K562 (cell line): ENCODE data around the gene VMP1. TPM values are rescaled to one million over a fixed set of nuclear protein-coding genes. Genes with fewer than 3 reads are reported as not detected.

ENCODE experiments used
- ATAC-seq: fragments of 200-7000 bp; cut with Tn5 transposase; 3 replicates; pipeline ENCODE4 v1.9.1; 2020; ENCODE audit warnings: moderate library complexity
- BruUV-seq: library from RNA; stranded (reverse); fragments of 400-500 nt; replicated peaks from 2 replicates; lab custom pipeline; 2021; lab: Mats Ljungman, UMichigan
- CTCF ChIA-PET: fragments of 300-600 bp; formaldehyde crosslinking; extraction: SDS; loops from one replicate; lab custom pipeline; 2021; ENCODE audit warnings: low intra/inter-chr PET ratio; lab: Yijun Ruan, JAX
- POLR2A ChIA-PET: fragments of 300-600, 350-650 bp; sonication (Branson Sonifier 250); formaldehyde crosslinking; extraction: SDS; loops from one replicate; lab custom pipeline; 2021; ENCODE audit warnings: antibody characterized with exemption, inconsistent platforms; lab: Yijun Ruan, JAX
- DNase-seq, 4 experiments: peaks; one replicate each; pipeline versions ENCODE4 v3.0.0 to v3.0.0-alpha.2; 2011 to 2018; ENCODE audit warnings: low spot score in 3 of 4, mixed read lengths in 3 of 4; ENCODE audit errors: extremely low read depth in 1 of 4
- FAIRE-seq: peaks from 2 replicates; lab custom pipeline; 2011; peaks lifted over from hg19 to GRCh38; lab: Jason Lieb, UNC
- H2AFZ ChIP-seq: 2 replicates; pipeline ENCODE4 v1.6.0; 2011; ENCODE audit warnings: low read depth, low read length, control low read depth, inconsistent platforms
- H3K27ac ChIP-seq: fragments of 200-600 bp; 3 replicates; pipeline ENCODE4 v1.8.0; 2011; ENCODE audit warnings: low read depth, mild to moderate bottlenecking, control low read depth, inconsistent platforms, low read length, moderate library complexity, mixed read lengths; ENCODE audit errors: extremely low read depth
- H3K27me3 ChIP-seq, 2 experiments: fragments of 300-600 bp in 1 of 2; 2 replicates in 1 of 2; 3 replicates in 1 of 2; pipeline versions ENCODE4 v1.6.0 to v1.8.0; 2011; ENCODE audit warnings: inconsistent platforms in 2 of 2, low read length in 2 of 2, mild to moderate bottlenecking in 1 of 2, mixed read lengths in 1 of 2, moderate library complexity in 1 of 2; ENCODE audit not compliant: control insufficient read depth in 2 of 2, insufficient read depth in 2 of 2
- H3K36me3 ChIP-seq: fragments of 300-600 bp; 3 replicates; pipeline ENCODE4 v1.8.0; 2011; ENCODE audit warnings: mild to moderate bottlenecking, low read length, inconsistent platforms; ENCODE audit not compliant: control insufficient read depth, insufficient read depth
- H3K4me1 ChIP-seq, 2 experiments: fragments of 200-600 bp in 1 of 2; replicated peaks in 1 of 2; 2 replicates in 1 of 2; 3 replicates in 1 of 2; pipeline versions ENCODE4 v1.5.1 to v1.8.0; 2011; ENCODE audit warnings: inconsistent platforms in 2 of 2, low read length in 2 of 2, mild to moderate bottlenecking in 1 of 2, mixed read lengths in 1 of 2, moderate library complexity in 1 of 2; ENCODE audit not compliant: control insufficient read depth in 2 of 2, insufficient read depth in 2 of 2
- H3K4me2 ChIP-seq: 2 replicates; pipeline ENCODE4 v1.6.1; 2011; ENCODE audit warnings: low read length, control low read depth, inconsistent platforms, mixed read lengths; ENCODE audit not compliant: insufficient read depth
- H3K4me3 ChIP-seq: fragments of 200-600 bp; sonication (generic), shearing (Covaris generic); 2 replicates; pipeline ENCODE4 v1.5.1; 2016; ENCODE audit warnings: control low read depth, inconsistent platforms
- H3K79me2 ChIP-seq: fragments of 200-600 bp; 3 replicates; pipeline ENCODE4 v1.8.0; 2011; ENCODE audit warnings: low read length, inconsistent platforms; ENCODE audit not compliant: control insufficient read depth, insufficient read depth
- H3K9ac ChIP-seq, 2 experiments: 2 replicates each; pipeline versions ENCODE4 v1.6.0 to v1.6.1; 2011; ENCODE audit warnings: low read depth in 2 of 2, low read length in 2 of 2, control low read depth in 1 of 2, inconsistent platforms in 1 of 2, mild to moderate bottlenecking in 1 of 2, mixed read lengths in 1 of 2; ENCODE audit not compliant: insufficient read depth in 1 of 2
- H3K9me1 ChIP-seq: one replicate; pipeline ENCODE4 v1.6.0; 2011; ENCODE audit warnings: inconsistent platforms, mild to moderate bottlenecking, low read length, moderate library complexity; ENCODE audit not compliant: control insufficient read depth, insufficient read depth
- H3K9me3 ChIP-seq: replicated peaks from 2 replicates; pipeline ENCODE4 v1.5.1; 2011; ENCODE audit warnings: low read depth, low read length, inconsistent platforms; ENCODE audit not compliant: control insufficient read depth, insufficient read depth
- H4K20me1 ChIP-seq: replicated peaks from 2 replicates; pipeline ENCODE4 v1.6.1; 2011; ENCODE audit warnings: low read length, inconsistent platforms, mixed read lengths; ENCODE audit not compliant: control insufficient read depth, insufficient read depth
- AFF1 ChIP-seq, 2 experiments: fragments of 450-650 bp; IDR thresholded peaks; 2 replicates each; pipeline ENCODE4 v1.6.1; 2018; ENCODE audit warnings: mild to moderate bottlenecking in 2 of 2, low read depth in 1 of 2; ENCODE audit not compliant: partially characterized antibody in 2 of 2
- DMBX1 ChIP-seq: fragments of 250-450 bp; sonication (Bioruptor Pico); IDR thresholded peaks from 2 replicates; pipeline ENCODE4 v1.8.0; 2022; ENCODE audit warnings: inconsistent platforms, mild to moderate bottlenecking, moderate library complexity, borderline replicate concordance
- KAT7 ChIP-seq: sonication (generic); formaldehyde crosslinking; IDR thresholded peaks from 2 replicates; pipeline ENCODE4 v1.8.0; 2022; ENCODE audit warnings: missing genetic modification reagents, mild to moderate bottlenecking, borderline replicate concordance
- PBX2 ChIP-seq, 2 experiments: IDR thresholded peaks in 1 of 2; conservative IDR thresholded peaks in 1 of 2; 2 replicates each; pipeline ENCODE4 v1.6.1; 2016; ENCODE audit warnings: low read depth in 2 of 2, mild to moderate bottlenecking in 1 of 2, missing compliant biosample characterization in 1 of 2, missing genetic modification characterization in 1 of 2, moderate library complexity in 1 of 2
- WGBS: fragments of 100-300 bp; shearing (Covaris generic); methylation state at CpG from one replicate; pipeline ENCODE4 v1.1.6; 2016; ENCODE audit warnings: low coverage, mixed read lengths; ENCODE audit not compliant: insufficient coverage; ENCODE audit errors: missing lambda C conversion rate; 5-methylcytosine and 5-hydroxymethylcytosine counted together
- in situ Hi-C: fragments of 300-500 bp; cut with MboI; formaldehyde crosslinking; loops from 4 replicates; pipeline ENCODE4 v1.15.0; 2018; ENCODE audit warnings: inconsistent platforms, mixed read lengths
- intact Hi-C: fragments of 100-400 bp; cut with micrococcal nuclease; formaldehyde crosslinking; loops from 2 replicates; pipeline ENCODE4 v1.14.2; 2022
- polyA plus RNA-seq, 8 experiments: library from polyadenylated mRNA; depleted of rRNA in 4 of 8; stranded (reverse) in 5 of 8; unstranded in 3 of 8; fragments of >200 nt; fragmentation: Nextera tagmentation in 2 of 8; fragmentation: Illumina TruSeq in 1 of 8; extraction: Ambion mirVana in 2 of 8; extraction: Trizol in 1 of 8; gene quantifications; 2 replicates each; pipeline versions ENCODE4 v1.2.1 to v1.2.3, GENCODE V29; 2011 to 2014; ENCODE audit warnings: inconsistent platforms in 1 of 8, missing spikeins in 1 of 8
- total RNA-seq, 7 experiments: library from RNA; depleted of rRNA in 6 of 7; stranded (reverse); fragments of >200 nt in 6 of 7; fragmentation: Illumina TruSeq in 2 of 7; extraction: Trizol in 2 of 7; gene quantifications; 2 replicates each; pipeline versions ENCODE4 v1.2.1 to v1.2.3, GENCODE V29; 2011 to 2021; ENCODE audit warnings: low replicate concordance in 1 of 7
- TF ChIP-seq, protein P1 (sequence below): sonication (generic); IDR thresholded peaks from 2 replicates; pipeline ENCODE4 v1.6.1; 2016
- TF ChIP-seq, protein P2 (sequence below): fragments of 250-450 bp; sonication (Bioruptor Pico); IDR thresholded peaks from 2 replicates; pipeline ENCODE4 v1.5.1; 2021; ENCODE audit warnings: mild to moderate bottlenecking

Gene VMP1
- total and polyA plus RNA-seq, 9 of the 15 experiments (the other 6 are each of a cell fraction or from before 2014, with no cell fraction given), result 123 to 304 (median 151) TPM

DNA sequence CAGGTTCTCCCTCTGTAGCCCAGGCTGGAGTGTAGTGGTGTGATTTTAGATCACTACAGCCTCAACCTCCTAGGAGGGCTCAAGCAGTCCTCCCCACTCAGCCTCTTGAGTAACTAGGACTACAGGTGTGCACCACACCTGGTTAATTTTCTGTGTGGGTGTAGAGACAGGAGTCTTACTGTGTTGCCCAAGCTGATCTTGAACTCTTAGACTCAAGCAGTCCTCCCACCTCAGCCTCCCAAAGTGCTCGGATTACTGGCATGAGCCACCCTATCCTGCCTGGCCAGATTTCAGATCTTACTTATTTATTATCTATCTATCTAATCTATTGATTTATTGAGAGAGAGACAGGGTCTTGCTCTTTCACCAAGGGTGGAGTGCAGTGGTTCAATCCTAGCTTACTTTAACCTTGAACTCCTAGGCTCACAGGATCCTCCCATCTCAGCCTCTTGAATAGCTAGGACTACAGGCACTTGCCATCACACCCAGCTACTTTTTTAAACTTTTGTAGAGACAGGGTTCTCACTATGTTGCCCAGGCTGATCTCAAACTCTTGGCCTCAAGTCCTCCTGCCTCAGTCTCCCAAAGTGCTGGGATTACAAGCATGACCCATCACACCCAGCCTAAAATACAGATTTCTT lies 123.5 kb downstream of the VMP1 start (continued):
- TF ChIP-seq DMBX1 (CRISPR knock-in tag), result peak; percentile 50; the same call in 1 of the 2 replicates
- TF ChIP-seq, all 486 proteins: peak for 9

DNA sequence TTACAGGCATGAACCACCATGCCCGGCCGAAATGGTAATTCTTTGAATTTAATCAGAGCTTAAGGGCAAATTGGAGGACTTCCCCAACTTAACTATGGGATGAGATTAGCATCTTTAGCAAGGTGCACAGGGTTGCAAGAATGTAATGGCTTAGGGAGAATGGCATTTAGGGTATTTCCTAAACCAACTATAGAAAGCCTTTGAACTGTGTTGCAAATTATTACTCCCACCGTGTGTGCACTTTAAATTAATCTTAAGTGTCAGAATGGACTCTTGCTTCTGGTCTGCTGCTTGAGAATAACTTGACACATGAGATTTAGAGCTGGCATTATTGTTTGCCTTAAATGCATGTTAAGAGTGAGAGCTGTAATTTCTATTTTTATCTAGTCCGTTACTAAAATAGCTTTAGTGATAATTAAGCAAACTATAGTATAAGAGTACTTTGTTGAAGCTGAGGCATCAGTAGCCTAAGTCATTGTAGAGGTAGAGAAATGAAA lies 125.5 kb downstream of the VMP1 start:
- DNase-seq, result no peak
- Histone ChIP-seq H3K36me3 (peaks cover 2% of the 10 kb centered on the region; the same call in 1 of the 3 replicates), H3K27me3 (no peaks in the 10 kb centered on the region), H3K79me2 (peaks cover 16% of the 10 kb centered on the region), H3K27ac (peak overlapping the region; percentile 37; the same call in 1 of the 3 replicates), H2AFZ (no peak overlapping the region), H3K4me1 (peaks cover 11 to 63% of the 10 kb centered on the region in 2 experiments; a peak in 4 of 5 replicates), H3K4me2 (no peak overlapping the region), H3K9me1 (no peaks in the 10 kb centered on the region), H3K4me3 (no peak overlapping the region), H4K20me1 (no peaks in the 10 kb centered on the region), H3K9me3 (no peaks in the 10 kb centered on the region), H3K9ac (no peak overlapping the region)
- 48% methylated on average over 4 of the region's 4 CpGs for WGBS
- no TSS peak for BruUV-seq
- no peak for ATAC-seq
- CTCF ChIA-PET, result no interaction called here
- intact Hi-C loops, result no loop called here
- in situ Hi-C loops, result no loop called here
- POLR2A ChIA-PET, result interaction anchor here (1.1 kb wide), 1 partner anchor 46 kb away, joined by 5 read pairs; no protein-coding TSS in a partner anchor
- no peak for FAIRE-seq
- TF ChIP-seq PBX2 (CRISPR knock-in tag; IDR thresholded peaks at IDR 0.05; ENCODE audit: low read depth) (no peak), PBX2 (tag; conservative IDR thresholded peaks at IDR 0.05; ENCODE audit: low read depth) (peak; percentile 46), KAT7 (CRISPR knock-in tag) (no peak), AFF1 (IDR thresholded peaks at IDR 0.05; ENCODE audit: low read depth in 1 of 2, partially characterized antibody in 2 of 2) (no peak)
- TF ChIP-seq, protein P1, sequence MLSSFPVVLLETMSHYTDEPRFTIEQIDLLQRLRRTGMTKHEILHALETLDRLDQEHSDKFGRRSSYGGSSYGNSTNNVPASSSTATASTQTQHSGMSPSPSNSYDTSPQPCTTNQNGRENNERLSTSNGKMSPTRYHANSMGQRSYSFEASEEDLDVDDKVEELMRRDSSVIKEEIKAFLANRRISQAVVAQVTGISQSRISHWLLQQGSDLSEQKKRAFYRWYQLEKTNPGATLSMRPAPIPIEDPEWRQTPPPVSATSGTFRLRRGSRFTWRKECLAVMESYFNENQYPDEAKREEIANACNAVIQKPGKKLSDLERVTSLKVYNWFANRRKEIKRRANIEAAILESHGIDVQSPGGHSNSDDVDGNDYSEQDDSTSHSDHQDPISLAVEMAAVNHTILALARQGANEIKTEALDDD, result 0 out of 2 replicates have a peak, but pooled peaks have one; percentile 12
- TF ChIP-seq, protein P2, sequence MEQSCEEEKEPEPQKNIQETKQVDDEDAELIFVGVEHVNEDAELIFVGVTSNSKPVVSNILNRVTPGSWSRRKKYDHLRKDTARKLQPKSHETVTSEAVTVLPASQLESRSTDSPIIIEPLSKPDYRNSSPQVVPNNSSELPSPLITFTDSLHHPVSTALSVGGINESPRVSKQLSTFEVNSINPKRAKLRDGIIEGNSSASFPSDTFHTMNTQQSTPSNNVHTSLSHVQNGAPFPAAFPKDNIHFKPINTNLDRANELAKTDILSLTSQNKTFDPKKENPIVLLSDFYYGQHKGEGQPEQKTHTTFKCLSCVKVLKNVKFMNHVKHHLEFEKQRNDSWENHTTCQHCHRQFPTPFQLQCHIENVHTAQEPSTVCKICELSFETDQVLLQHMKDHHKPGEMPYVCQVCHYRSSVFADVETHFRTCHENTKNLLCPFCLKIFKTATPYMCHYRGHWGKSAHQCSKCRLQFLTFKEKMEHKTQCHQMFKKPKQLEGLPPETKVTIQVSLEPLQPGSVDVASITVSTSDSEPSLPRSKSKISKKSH (CRISPR knock-in tag), result no peak
